GM21423 (cell line): ENCODE measurements around the gene MSTN.

Experiments
- ATAC-seq: cut with Tn5 transposase; IDR thresholded peaks from one replicate; pipeline ENCODE4 v1.9.1; 2021; ENCODE audit warnings: mild to moderate bottlenecking, moderate library complexity; ENCODE audit not compliant: unreplicated experiment

The MSTN gene

DNA sequence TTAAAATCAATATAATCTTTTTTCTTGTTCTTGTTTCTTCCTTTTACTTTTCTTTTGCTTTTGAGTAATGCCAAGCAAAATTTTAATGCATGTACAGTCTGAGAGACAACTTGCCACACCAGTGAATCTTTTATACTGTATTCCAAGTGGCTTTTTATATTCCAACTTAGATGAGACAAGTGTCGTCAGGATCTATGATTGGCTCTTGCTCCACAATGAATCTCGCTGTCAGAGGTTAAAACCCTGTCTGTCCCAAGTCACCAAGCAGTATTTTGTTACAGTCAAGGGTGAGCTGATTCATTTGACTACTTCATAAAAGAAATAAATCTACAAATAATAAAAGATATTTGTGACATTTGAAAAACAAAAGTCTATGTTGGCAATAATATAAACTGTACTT, at the start of gene MSTN:
Gene MSTN, minus strand, starts transcription at position 129 of the 400 bp plus-strand sequence. CDS start 133 bp downstream, outside the sequence.
- no peak for ATAC-seq

DNA sequence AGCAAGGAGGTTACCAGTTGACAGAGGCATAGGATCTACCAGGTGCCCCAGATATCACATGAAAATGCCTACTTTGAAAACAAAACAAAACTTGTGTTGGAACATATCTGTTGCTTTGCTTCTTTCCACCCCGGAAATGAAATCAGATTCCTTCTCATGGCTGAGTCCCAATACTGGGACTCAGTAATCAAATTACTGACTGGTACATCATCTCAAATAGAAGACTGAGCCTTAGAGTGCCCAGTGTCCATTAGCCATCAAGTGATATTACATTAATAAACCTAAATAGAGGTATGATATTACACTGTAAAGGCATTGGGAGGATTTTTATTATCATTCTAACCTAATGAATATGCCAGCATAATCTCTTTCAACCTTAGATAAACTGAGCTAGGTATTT, 48.6 kb upstream of the MSTN start:
- no peak for ATAC-seq

DNA sequence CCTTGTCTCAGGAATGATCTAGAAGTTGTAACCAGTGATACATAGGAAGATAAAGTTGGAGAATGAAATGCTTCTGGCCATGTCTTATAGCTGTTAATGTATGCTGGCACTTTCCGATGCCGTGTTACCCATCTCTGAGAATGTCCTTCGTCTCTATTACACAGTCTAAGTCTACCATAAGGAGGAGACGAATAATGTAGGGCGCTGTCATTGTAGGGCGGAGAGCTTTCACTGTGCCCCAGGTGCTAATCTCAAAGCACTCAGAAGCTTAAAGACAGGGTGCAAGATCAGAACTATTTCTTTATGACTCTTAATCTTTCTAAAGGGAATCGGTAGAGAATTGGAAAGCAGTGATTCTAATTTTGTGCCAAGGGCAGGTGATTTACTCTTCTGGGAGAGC, 48.2 kb upstream of the MSTN start:
- ATAC-seq: no peak

DNA sequence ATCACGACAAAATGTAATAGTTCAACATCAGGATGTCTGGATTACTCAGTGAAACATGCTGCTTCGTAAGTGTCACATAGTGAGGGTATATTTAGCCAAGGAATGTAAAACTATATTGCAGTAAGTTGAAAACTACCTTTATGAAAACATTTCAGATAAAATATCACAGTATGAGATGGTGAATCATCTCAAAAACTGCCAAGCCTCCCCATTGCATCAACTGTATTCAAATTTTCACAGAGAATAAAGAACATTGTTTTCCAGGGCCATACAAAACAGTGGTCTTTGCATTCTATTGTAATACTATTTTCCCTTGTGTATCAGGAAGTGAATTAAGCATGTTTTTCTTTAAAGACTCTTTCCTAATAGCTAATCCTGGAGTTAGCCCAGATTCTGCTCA, 47.6 kb upstream of the MSTN start:
- ATAC-seq: no peak

DNA sequence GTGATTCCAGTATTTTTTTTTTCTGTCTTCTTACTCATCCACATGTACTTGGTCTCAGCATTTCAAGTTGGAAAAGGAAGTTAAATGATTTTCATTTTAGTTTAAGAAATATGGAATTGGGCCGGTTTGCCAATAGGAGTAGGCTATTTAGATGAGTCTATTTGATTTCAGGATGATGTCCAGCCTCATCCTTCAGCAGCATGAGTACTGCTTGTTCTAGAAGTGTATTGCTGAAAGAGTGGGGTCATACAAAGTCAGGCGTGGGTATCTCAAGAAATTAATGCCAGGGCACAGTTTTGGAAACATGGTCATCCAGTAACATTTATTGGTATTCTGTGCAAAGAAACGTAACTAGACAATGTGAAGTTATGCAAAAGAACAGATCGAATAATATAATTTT, 44.9 kb upstream of the MSTN start:
- ATAC-seq: no peak

DNA sequence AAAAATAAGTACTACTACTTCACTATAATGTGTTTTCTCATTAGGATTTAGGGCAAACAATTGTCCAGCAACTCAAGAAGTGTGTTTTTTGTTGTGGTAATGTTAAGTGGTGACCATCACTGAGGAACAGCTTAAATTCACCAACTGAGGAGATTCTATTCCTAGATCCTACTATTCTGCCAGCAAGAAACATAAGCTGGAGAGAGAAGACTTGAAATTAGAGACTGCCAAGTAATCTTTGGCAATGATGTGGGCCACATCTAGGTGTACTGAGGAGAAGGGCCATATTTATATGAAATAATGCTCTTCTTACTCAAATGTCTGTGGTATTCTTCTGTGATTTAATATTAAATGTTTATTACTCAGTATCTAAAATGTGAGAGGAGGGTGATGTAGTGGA, 44.3 kb upstream of the MSTN start:
- no peak for ATAC-seq

DNA sequence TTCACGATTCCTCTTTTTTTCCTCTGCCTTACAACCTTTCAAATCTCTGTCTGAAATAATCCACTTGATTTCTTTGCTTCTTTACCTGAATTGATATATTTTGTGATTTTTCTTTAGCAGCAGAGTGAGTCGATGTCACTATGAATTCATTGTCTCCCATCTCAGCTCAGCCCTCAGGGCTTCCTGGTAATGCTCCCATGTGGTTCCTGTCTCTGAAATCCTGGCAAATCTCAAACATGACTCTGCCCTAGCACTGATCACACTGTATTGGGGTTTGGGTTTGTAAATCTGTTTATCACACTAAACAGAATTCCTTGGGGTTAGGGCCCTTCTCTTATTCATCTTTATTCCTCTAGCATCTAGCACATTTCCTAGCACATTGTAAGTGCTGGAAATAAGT, 43.0 kb upstream of the MSTN start:
- ATAC-seq: no peak

DNA sequence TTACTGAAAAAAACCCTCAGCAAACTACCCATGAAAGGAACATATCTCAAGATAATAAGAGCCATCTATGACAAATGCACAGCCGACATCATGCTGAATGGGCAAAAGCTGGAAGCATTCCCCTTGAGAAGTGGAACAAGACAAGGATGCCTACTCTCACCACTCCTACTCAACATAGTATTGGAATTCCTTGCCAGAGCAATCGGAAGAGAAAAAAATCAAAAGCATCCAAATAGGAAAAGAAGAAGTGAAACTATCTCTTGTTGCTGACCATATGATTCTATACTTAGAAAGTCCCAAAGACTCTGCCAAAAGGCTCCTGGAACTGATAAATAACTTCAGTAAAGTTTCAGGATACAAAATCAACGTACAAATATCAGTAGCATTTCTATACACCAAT, 40.6 kb upstream of the MSTN start:
- ATAC-seq: no peak

DNA sequence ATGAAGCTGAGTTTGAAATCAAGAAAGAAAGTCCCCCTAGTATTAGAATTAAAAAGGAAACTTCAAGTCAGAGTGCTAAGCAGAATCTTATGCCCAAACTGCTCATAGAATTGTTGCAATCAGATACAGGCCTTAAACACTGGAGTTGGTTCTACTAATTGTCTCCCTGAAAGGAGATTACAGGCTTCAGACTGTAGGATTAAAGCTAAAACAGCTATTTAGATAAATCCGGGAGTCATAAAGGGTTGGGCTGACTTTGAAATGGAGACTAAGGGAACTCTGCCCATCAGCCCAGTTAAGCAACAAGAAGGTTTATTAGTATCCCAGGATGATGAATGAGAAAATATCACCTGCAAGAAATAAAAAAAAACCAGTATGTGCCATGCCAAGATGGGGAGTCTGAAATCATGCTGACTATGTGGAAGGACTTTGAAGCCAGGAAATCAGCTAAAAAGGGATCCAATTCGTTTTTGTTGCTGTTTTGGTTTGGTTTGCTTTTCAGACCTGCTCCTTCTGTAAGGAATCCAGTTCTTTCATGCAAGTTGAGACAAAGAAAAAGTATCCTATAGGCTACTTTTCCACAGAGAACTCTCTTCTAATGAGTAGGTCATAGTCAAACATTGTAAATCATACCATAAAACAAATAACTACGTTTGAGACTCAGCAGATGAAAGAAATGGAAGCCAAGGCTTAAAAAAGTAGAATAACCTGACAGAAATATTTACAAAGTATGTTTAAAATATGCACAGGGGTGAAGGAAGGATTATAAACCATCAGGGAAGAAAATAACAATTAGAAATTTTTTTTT, 37.6 kb upstream of the MSTN start:
- no peak for ATAC-seq

DNA sequence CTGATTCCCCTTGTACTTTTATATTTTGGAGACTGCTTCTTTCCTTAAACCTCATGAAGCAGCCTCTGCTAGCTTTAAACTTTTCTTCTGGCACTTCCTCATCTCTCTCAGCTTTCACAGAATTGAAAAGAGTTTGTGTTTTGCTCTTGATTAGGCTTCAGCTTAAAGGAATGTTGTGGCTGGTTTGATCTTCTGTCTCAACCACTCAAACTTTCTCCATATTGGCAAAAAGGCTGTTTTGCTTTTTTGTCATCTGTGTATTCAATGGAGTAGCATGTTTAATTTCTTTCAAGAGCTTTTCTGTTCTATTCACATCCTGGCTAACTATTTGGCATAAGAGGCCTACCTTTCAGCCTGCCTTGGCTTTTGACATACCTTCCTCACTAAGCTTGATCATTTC, 36.3 kb upstream of the MSTN start:
- no peak for ATAC-seq

DNA sequence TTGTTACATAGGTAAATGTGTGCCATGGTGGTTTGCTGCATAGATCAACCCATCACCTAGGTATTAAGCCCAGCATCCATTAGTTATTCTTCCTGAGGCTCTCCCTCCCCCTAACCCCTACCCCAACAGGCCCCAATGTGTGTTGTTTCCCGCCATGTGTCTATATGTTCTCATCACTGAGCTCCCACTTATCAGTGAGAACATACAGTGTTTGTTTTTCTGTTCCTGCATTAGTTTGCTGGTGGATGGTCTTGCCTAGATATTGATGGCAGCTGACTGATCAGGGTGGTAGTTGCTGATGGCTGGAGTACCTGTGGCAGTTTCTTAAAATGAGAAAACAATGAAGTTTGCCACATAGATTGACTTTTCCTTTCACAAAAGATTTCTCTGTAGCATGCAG, 34.6 kb upstream of the MSTN start:
- ATAC-seq: no peak

DNA sequence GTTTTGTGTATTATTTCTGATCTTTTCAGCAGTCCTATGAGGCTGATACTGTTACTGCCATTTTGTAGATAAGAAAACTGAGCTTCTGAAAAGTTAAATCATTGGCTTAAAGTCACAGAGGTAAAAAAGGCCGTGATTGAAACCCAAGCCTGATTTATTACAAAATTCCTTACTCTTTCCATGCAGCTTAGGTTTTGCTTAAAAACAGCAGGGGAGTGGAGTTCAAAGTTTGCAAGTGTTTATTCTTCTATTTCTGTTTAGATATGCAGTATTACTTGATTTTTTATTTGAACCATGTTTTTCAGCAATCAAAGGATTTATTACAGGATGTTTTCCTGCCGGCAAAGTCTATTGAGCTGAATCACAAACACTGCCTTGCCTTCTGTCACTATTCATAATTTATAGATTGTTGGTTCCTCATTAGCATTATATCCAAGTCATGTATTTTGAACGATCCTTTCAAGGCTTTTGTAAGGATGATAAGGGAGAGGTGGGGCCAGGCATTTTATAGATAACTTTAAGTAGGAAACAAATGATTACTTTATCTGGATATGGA, 31.9 kb upstream of the MSTN start:
- no peak for ATAC-seq

DNA sequence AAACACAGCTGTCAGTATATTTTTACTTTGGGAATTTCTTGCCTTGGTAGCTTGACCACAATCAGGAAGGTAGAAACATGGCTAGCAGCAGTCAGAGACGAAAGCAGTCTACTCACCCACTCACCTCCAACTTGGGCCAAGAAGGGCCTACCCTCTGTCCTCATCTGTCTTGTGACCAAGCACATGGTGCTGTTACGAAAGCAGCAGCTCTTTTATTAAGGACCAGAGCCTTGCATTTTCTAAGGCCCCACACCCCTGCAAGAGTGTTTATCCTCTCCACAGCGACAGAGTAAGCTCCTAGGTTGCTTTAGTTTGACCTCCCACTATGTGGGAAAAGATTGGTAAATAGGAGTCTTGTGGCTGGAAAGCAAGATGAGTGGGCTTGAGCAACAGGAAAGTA, 31.3 kb upstream of the MSTN start:
- no peak for ATAC-seq

DNA sequence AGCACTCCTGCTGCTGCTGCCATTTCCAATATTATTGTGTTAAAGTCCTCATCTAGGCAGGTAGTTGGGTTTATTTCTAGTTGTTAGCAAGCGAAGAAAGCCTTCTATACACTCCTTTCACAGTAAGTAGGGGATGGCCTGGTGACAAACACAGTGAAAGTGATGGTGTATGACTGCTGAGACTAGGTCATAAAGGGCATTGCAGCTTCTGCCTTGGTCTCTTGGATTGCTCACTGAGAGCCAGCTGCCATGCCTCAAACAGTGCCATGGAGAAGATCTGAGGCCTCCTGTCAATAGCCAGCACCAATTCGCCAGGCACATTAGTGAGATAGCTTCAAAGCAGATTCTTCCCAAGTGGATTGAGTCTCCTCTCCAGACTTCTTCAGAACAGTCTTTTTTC, 27.6 kb upstream of the MSTN start:
- no peak for ATAC-seq

DNA sequence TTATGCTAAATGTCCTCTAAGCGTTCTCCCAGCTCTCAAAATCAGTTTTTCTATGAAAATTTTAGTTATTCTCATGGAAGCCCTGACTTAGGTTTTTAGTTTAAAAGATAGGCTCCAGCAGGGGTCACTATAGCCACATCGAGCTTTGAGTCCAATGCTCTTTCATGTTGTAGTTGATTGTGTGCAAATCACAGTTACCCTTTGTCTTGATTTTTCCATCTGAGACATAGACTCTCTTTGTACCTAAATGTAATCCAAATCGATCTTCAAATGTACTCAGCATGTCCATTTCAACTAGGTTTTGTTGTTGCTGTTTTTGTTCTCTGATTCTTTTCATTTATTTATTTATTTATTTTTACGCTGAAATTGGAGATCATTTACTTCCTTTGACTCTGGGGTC, 26.4 kb upstream of the MSTN start:
- peak; percentile 74 for ATAC-seq

DNA sequence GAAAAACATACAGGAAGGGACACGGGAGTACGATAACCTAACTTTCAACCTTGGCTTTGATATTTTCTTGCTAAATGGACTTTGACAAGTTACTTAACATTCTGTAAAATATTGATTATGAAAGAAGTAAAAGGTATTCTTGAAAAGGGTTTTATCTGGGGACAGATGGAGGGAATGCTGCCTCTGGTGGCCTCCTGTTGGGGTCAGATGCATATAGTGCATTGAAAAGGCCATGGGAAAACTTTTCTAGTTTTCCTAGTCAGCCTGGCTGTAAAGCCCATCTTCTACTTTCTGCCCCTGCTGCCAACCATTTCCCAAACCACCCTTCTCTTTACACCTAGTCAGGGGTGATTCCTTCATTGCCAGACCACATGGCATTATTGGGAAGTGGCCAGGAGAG, 22.2 kb upstream of the MSTN start:
- no peak for ATAC-seq

DNA sequence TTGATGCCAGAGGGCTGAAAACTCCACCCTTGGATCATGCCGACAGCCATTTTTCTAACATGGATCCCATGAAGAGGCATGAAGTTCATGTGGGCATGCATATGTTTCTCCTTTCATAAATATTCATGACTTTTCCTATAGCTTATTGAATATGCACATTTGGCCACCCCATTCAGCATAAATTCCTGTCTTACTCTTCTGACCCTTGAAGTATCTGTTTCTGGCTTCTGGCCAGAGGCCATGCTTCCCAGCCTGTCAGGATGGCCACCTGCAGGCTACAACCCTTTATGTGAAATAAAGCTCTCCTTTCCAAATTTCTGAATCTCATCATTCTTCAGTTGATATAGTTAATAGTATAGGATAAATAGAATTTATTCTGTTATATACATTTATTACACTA, 19.6 kb upstream of the MSTN start:
- ATAC-seq: no peak

DNA sequence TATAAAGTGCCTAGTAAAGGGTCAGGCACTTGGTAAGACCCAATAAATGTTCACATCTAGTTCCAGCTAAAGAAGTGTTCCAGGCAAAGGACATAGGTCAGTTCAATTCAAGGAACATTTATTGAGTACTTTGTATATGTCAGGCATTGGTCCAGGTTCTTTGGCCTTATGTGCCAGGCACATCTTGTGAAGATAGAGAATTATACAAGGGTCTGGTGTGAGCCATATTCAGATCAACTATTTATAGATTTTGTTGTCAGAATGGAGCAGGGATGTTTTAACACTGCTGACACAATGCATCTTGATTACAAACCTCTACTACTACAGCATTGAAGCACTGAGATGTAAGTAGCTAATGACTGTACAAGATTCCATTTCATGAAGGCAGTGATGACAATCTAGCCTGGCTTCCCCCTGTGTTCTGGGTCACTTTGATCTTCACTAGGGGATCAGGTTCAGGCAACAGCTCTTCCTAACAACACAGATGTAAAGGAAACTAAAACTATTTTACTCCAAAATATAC, 18.1 kb upstream of the MSTN start:
- no peak for ATAC-seq

DNA sequence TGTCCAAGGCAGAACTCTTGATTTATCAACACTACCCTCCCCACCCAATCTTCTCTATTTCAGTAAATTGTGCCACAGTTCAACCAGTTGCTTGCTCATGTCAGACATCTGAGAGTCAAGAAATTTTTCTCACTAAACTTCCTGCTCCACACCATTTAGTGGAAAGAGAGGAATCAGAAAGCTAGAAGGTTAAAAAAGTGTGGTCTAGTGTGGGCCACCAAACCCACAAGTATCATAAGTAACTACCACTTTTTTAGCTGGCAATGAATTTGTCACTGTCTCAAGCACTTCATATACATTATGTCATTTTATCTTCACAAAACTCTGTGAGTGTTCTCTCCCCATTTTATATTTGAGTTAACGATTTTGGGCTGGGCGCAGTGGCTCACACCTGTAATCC, 16.6 kb upstream of the MSTN start:
- no peak for ATAC-seq

DNA sequence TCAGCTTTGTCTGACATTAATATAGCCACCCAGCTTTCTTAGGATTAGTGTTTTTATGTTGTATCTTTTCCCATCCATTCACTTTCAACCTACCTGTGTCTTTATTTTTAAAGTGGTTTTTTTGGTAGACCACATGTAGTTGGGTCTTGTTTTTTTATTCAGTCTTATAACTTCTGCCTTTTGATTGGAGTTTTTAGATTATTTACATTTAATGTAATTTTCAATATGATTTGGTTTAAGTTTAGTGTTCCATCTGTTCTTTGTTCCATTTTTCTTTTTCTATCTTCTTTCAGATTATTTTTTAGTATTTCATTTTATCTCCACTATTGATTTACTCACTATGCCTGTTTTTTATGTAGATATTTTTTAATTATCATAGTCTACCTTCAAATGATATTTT, 13.1 kb upstream of the MSTN start:
- no peak for ATAC-seq

DNA sequence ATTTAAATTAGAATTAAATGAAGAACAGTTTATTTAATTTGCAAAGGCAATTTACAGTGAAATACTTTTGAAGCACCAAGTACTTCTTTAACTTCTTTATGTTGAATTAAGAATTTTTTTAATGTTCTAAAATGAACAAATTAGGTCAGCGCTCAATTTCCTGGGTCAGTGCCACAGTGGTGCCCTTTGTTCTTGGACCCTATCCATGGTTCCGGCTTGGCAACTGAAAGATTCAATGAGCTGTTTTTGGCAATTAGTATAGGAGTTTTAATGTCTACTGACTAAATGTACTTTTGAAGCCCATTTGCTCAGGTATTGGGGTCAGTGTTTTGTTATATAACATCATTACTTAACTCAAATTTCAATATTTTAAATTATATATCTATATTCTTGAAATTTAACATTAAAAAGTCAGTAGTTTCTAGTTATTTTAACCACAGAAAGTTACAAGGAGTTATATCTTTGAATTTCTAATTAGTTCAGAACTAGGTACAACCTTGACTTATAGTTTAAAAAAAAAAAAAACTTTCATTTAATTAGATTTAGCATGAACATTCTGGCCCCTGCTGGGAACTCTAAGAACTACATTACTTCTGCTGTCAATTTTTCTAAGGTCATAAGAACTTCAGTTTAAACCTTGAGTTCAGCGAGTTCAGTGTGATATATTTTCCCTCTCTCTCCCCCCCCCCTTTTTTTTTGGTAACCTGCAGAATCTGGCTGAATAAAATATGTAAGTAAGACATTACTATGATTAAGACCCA, 7.6 kb upstream of the MSTN start:
- no peak for ATAC-seq

DNA sequence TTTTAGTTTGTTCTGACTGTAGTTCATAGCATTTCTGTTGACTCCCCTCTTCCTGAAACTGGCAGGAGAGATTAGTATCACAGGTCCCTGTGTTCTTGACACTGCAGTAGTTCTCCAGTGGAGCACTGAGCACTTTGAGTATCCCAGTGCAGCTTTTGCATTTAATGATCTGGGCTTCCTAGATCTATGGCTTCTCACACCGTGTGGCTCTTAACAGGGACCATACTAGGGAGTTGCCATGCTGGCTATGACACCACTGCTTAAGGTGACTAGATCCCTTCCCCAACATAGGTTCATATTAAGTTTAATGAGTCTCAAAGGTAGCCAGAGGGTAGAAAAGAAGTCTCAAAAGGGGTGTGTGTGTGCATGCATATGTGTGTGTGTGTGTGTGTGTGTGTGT, 6.2 kb upstream of the MSTN start:
- no peak for ATAC-seq
